BJ (cell line): ENCODE measurements around the gene ADGRF3. TPM values are rescaled to one million over a fixed set of nuclear protein-coding genes. Genes with fewer than 3 reads are reported as not detected.
"Not testable (repeated sequence)": the region's sequence is repeated elsewhere in the genome, so short reads cannot be mapped to it uniquely, and the experiment has no call there.

ENCODE experiments used
- CTCF ChIA-PET: fragments of 350-600 bp; formaldehyde crosslinking; extraction: SDS; loops from one replicate; lab custom pipeline; 2021; ENCODE audit warnings: antibody characterized with exemption, inconsistent platforms; lab: Yijun Ruan, JAX
- POLR2A ChIA-PET: fragments of 300-600 bp; sonication (Branson Sonifier 250); formaldehyde crosslinking; extraction: SDS; loops from one replicate; lab custom pipeline; 2021; ENCODE audit warnings: antibody characterized with exemption; lab: Charles Lee
- DNase-seq: peaks from one replicate; pipeline ENCODE4 v3.0.0-alpha.2; 2011; ENCODE audit warnings: low read depth
- H3K27me3 ChIP-seq: 2 replicates; pipeline ENCODE4 v1.6.0; 2011; ENCODE audit warnings: low read length; ENCODE audit not compliant: control insufficient read depth, insufficient read depth
- H3K36me3 ChIP-seq: 2 replicates; pipeline ENCODE4 v1.5.1; 2011; ENCODE audit warnings: low read length; ENCODE audit not compliant: control insufficient read depth, insufficient read depth
- H3K4me3 ChIP-seq: 2 replicates; pipeline ENCODE4 v1.5.1; 2011; ENCODE audit warnings: low read depth, mild to moderate bottlenecking, control low read depth, low read length
- CTCF ChIP-seq: IDR thresholded peaks from 2 replicates; pipeline ENCODE4 v1.5.1; 2011; ENCODE audit warnings: low read depth, mild to moderate bottlenecking, control low read depth, inconsistent platforms, low read length, moderate library complexity; ENCODE audit not compliant: insufficient read depth
- polyA plus RNA-seq: library from polyadenylated mRNA; depleted of rRNA; stranded (reverse); fragments of >200 nt; gene quantifications from 2 replicates; pipeline ENCODE4 v1.2.3, GENCODE V29; 2011

Gene ADGRF3
- polyA plus RNA-seq, 1 experiment: 0.12 TPM

DNA sequence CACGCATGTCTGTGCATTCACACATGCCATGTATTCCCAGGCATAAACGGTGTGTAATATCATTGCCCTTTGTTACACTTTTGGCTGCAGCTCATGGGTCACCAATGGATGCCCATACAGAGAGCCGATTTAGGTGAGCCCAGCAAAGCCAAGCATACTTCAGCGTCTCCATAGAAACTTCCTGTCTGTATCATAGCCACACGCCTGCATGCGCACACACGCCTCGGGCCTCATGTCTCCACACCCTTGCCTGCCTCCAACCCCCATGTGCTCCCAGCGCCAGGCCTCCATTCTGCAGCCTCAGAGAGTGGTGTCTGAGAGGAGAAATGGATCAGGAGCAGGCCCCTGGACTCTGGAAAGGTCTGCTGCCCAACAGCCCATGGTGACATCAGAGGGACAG is 34.1 kb downstream of the ADGRF3 start:
- no peaks in the 10 kb centered on the region for H3K36me3 ChIP-seq
- ChIA-PET CTCF (interaction anchor here (0.5 to 1.3 kb wide), 3 partner anchors 17 to 265 kb away, joined by 3 to 5 read pairs (median 3); no protein-coding TSS in a partner anchor), POLR2A (interaction anchor here (0.6 kb wide), 1 partner anchor 31 kb away, joined by 7 read pairs; no protein-coding TSS in a partner anchor)
- no peak overlapping the region for H3K4me3 ChIP-seq
- peaks cover 6% of the 10 kb centered on the region for H3K27me3 ChIP-seq
- no peak for TF ChIP-seq CTCF
- no peak for DNase-seq

GRCh38 chr2:26309921-26310320 is 36.7 kb downstream of the ADGRF3 start:
- no peak for TF ChIP-seq CTCF
- no peak for DNase-seq
- Histone ChIP-seq H3K36me3 (no peaks in the 10 kb centered on the region), H3K4me3 (no peak overlapping the region), H3K27me3 (0 out of 2 replicates have a peak, but pooled peaks cover 2% of the 10 kb centered on the region)
- POLR2A ChIA-PET: no interaction called here
- CTCF ChIA-PET: interaction anchor here (1.3 kb wide), 1 partner anchor 16 kb away, joined by 3 read pairs; no protein-coding TSS in a partner anchor

DNA sequence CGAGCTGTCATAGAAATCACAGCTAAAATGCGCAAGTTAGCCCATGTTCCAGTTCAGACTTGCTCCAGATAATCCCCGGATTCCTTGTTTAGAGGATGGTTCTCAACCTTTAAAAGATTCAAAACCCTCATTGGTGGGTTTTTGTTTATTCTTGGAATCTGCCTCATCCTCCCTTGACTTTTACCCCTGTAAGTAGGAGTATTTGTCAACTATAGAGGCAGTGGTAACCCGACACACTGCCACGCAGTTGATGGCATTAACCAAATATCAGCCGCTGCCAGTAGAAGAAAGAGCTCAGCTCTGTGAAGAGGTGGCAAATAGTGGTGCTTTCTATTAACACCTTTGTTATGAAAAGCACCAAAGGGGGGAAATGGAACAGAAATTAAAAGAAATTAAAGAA is 41.0 kb downstream of the ADGRF3 start:
- Histone ChIP-seq H3K36me3 (no peaks in the 10 kb centered on the region), H3K4me3 (no peak overlapping the region), H3K27me3 (0 out of 2 replicates have a peak, but pooled peaks cover 2% of the 10 kb centered on the region)
- no peak for DNase-seq
- ChIA-PET POLR2A (no interaction called here), CTCF (no interaction called here)
- TF ChIP-seq CTCF: no peak

DNA sequence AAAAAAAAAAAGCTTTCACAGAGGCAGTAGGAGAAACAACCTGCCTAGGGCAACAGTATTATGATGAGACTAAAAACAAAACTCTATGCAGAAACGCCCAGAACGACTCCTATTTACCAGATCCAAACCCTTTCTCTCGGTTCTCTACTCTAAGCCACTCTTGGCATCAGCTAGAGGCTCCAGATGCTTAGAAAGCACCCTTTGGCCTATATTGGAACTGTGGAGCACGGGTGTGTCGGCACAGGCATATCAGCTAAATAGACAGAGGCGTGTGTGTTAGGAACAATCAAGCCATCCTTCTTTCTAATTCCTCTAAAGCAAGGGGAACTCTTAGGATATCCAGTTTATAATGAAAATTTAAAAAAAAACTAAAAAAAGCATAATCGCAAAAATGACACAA is 41.5 kb downstream of the ADGRF3 start:
- H3K27me3 ChIP-seq, CTCF ChIA-PET, H3K36me3 ChIP-seq, POLR2A ChIA-PET, H3K4me3 ChIP-seq, DNase-seq: not testable (repeated sequence)

DNA sequence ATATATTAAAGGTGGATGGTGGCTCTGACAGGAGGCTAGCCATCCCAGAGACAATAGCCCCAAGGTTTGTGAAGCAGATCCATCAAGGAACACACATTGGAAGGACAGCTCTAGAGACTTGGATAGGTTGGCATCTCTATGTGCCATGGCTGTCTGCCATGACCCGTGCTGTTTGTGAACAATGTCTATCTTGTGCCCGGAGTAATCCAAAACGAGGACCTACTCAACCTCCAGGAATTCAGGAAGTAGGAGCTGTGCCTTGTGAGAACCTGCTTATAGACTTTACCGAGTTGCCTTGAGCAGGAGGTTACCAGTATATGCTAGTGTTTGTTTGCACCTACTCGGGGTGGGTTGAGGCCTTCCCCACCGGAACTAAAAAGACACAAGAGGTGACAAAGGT is 43.7 kb downstream of the ADGRF3 start:
- CTCF ChIA-PET: no interaction called here
- Histone ChIP-seq H3K36me3 (no peaks in the 10 kb centered on the region), H3K4me3 (no peak overlapping the region), H3K27me3 (0 out of 2 replicates have a peak, but pooled peaks cover 2% of the 10 kb centered on the region)
- POLR2A ChIA-PET: no interaction called here
- no peak for DNase-seq
- no peak for TF ChIP-seq CTCF

- Histone ChIP-seq H3K36me3 (no peaks in the 10 kb centered on the region), H3K4me3 (peak overlapping the region; percentile 36; the same call in 1 of the 2 replicates), H3K27me3 (0 out of 2 replicates have a peak, but pooled peaks cover 2% of the 10 kb centered on the region)
- ChIA-PET CTCF (interaction anchor here (0.6 to 1.3 kb wide), 4 partner anchors 15 to 56 kb away, joined by 3 to 6 read pairs (median 4); partner anchors contain the start of genes HADHA and HADHB), POLR2A (no interaction called here)
- no peak for TF ChIP-seq CTCF
- DNase-seq: no peak
Observed at GRCh38 chr2:26300234-26300925, 46.2 kb downstream of the ADGRF3 start.
